ENCODE measurements around the gene NEDD9.

DNA sequence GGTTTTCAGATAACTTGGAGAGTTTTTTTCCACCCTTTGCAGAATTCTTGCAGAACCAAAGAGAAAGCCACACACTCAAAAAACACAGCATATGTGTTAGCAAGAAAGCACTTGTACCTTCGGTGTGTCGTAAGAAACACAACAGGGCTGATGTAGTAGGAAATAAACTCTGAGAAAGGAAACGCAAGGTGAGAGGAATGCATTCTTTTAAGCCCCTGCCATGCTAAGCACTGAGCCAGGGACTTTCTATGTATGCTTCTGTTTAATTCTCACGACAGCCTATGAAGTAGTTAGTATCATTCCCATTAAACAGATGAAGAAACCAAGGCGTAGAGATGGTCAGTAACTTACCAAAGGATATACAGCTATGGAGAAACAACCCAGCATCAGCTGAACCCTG is 23.1 kb downstream of the NEDD9 start:
- TF ChIP-seq CTCF (conservative IDR thresholded peaks at IDR 0.05 in 1 of 2, IDR thresholded peaks at IDR 0.05 in 1 of 2; ENCODE audit: low read depth in 1 of 2, low read length in 2 of 2) (no peak), EZH2 (IDR thresholded peaks at IDR 0.05; ENCODE audit: low read length, missing control alignments) (no peak)

All from fibroblast of lung (primary cell).